ENCODE measurements around the gene CD48. TPM values are rescaled to one million over a fixed set of nuclear protein-coding genes. Genes with fewer than 3 reads are reported as not detected.

Gene CD48
- total RNA-seq, 1 experiment from 2014 or later = 0.20 TPM

Other genes with a start within 250 kb of the CD48 start
- gene SLAMF6, start 188.6 kb downstream of the CD48 start, total RNA-seq (2021; ENCODE audit: unreplicated experiment) = not detected
- gene CD84, start 132.3 kb downstream of the CD48 start, total RNA-seq (2021; ENCODE audit: unreplicated experiment) = 0.02 TPM
- 0.30 TPM for gene SLAMF1, start 64.8 kb downstream of the CD48 start, total RNA-seq (2021; ENCODE audit: unreplicated experiment)
- gene SLAMF7, start 27.4 kb upstream of the CD48 start, total RNA-seq (2021; ENCODE audit: unreplicated experiment) = 0.34 TPM
- 0.22 TPM for gene LY9, start 84.4 kb upstream of the CD48 start, total RNA-seq (2021; ENCODE audit: unreplicated experiment)
- not detected for gene CD244, start 151.1 kb upstream of the CD48 start, total RNA-seq (2021; ENCODE audit: unreplicated experiment)
- not detected for gene ITLN1, start 173.4 kb upstream of the CD48 start, total RNA-seq (2021; ENCODE audit: unreplicated experiment)
- 0.20 TPM for gene ITLN2, start 243.0 kb upstream of the CD48 start, total RNA-seq (2021; ENCODE audit: unreplicated experiment)